ENCODE results near the gene RERE.

Gene RERE

DNA sequence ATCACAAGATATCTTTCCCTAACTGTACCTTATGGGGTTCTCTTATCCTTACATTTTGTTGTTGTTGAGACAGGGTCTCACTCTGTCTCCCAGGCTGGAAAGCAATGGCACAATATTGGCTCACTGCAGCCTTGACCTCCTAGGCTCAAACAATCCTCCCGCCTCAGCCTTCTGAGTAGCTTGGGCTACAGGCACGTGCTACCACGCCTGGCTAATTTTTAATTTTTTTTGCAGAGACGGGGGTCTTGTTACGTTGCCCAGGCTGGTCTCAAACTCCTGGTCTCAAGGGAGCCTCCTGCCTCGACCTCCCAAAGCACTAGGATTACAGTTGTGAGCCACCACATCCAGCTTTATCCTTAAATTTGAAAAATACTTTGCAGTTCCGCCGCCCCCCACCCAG, 10.4 kb downstream of the RERE start:
- Histone ChIP-seq H3K4me3 (ENCODE audit: insufficient read depth, low read length, poor library complexity, severe bottlenecking) (no peak overlapping the region), H3K9me2 (replicated peaks; ENCODE audit: insufficient read depth, low read length) (no peaks in the 10 kb centered on the region), H3K27ac (ENCODE audit: low read depth, low read length) (no peak overlapping the region), H3K36me3 (ENCODE audit: low read length) (no peaks in the 10 kb centered on the region), H3K9me3 (ENCODE audit: insufficient read depth, low read length) (no peaks in the 10 kb centered on the region), H4K20me1 (ENCODE audit: low read depth, low read length) (peaks cover 13% of the 10 kb centered on the region), H3F3A (ENCODE audit: insufficient read depth) (no peaks in the 10 kb centered on the region), H3K4me2 (ENCODE audit: low read depth, low read length, poor library complexity, severe bottlenecking) (no peak overlapping the region), H3K27me3 (ENCODE audit: low read length) (no peaks in the 10 kb centered on the region), H2AFZ (ENCODE audit: low read depth, low read length, severe bottlenecking) (no peak overlapping the region), H3K79me2 (ENCODE audit: insufficient read depth, low read length) (no peaks in the 10 kb centered on the region), H3K9ac (ENCODE audit: low read length) (no peak overlapping the region)
- TF ChIP-seq, protein P1, sequence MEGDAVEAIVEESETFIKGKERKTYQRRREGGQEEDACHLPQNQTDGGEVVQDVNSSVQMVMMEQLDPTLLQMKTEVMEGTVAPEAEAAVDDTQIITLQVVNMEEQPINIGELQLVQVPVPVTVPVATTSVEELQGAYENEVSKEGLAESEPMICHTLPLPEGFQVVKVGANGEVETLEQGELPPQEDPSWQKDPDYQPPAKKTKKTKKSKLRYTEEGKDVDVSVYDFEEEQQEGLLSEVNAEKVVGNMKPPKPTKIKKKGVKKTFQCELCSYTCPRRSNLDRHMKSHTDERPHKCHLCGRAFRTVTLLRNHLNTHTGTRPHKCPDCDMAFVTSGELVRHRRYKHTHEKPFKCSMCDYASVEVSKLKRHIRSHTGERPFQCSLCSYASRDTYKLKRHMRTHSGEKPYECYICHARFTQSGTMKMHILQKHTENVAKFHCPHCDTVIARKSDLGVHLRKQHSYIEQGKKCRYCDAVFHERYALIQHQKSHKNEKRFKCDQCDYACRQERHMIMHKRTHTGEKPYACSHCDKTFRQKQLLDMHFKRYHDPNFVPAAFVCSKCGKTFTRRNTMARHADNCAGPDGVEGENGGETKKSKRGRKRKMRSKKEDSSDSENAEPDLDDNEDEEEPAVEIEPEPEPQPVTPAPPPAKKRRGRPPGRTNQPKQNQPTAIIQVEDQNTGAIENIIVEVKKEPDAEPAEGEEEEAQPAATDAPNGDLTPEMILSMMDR (IDR thresholded peaks at IDR 0.05; ENCODE audit: insufficient read depth, low read length, poor library complexity, severe bottlenecking), result no peak
- no peak for TF ChIP-seq EZH2phosphoT487 (conservative IDR thresholded peaks at IDR 0.05; ENCODE audit: low read length)

DNA sequence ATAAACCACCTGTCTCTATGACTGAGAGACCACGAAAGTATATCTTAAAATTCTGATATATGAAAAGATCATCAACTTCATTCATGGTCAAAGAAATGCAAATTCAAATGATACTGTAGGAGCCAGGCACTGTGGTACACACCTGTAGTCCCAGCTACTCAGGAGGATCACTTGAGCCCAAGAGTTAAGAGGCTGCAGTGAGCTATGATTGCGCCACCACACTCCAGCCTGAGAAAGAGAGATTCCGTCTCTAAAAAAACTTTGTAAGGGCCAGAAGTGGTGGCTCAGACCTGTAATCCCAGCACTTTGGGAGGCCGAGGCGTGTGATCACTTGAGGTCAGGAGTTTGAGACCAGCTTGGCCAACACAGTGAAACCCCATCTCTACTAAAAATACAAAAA, 17.0 kb downstream of the RERE start:
- no peaks in the 10 kb centered on the region for H3K36me3 ChIP-seq (ENCODE audit: low read length)
- H3K27ac ChIP-seq (ENCODE audit: low read depth, low read length), result no peak overlapping the region
- TF ChIP-seq EZH2phosphoT487 (conservative IDR thresholded peaks at IDR 0.05; ENCODE audit: low read length), result no peak
- TF ChIP-seq, protein P1 (IDR thresholded peaks at IDR 0.05; ENCODE audit: insufficient read depth, low read length, poor library complexity, severe bottlenecking), result no peak
- H3K79me2 ChIP-seq (ENCODE audit: insufficient read depth, low read length), result no peaks in the 10 kb centered on the region
- H3K9me2 ChIP-seq (replicated peaks; ENCODE audit: insufficient read depth, low read length), result no peaks in the 10 kb centered on the region
- H3K4me2 ChIP-seq (ENCODE audit: low read depth, low read length, poor library complexity, severe bottlenecking), result no peak overlapping the region
- no peak overlapping the region for H3K4me3 ChIP-seq (ENCODE audit: insufficient read depth, low read length, poor library complexity, severe bottlenecking)
- no peak overlapping the region for H2AFZ ChIP-seq (ENCODE audit: low read depth, low read length, severe bottlenecking)
- no peaks in the 10 kb centered on the region for H3K27me3 ChIP-seq (ENCODE audit: low read length)
- no peak overlapping the region for H3K9ac ChIP-seq (ENCODE audit: low read length)
- no peaks in the 10 kb centered on the region for H3F3A ChIP-seq (ENCODE audit: insufficient read depth)
- no peaks in the 10 kb centered on the region for H4K20me1 ChIP-seq (ENCODE audit: low read depth, low read length)
- H3K9me3 ChIP-seq (ENCODE audit: insufficient read depth, low read length), result no peaks in the 10 kb centered on the region

DNA sequence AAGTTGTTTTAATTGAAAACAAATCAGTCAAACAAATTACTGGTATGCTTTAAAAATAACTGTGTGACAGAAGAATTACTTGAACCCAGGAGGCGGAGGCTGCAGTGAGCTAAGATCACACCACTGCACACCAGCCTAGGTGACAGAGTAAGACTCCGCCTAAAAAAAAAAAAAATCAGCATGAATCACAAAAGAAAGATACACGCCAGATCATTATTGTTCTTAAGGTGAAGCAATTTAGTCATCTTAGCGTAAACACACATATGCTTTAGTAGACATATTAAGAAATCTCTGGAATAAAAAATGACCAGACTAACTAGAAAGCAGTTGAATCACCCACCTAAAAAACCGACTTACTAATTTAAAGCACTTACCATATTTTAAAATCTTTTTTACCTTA, 20.2 kb downstream of the RERE start:
- Histone ChIP-seq H3K79me2 (ENCODE audit: insufficient read depth, low read length) (no peaks in the 10 kb centered on the region), H3K4me2 (ENCODE audit: low read depth, low read length, poor library complexity, severe bottlenecking) (no peak overlapping the region), H3K9me2 (replicated peaks; ENCODE audit: insufficient read depth, low read length) (no peaks in the 10 kb centered on the region), H3K27me3 (ENCODE audit: low read length) (no peaks in the 10 kb centered on the region), H3K9ac (ENCODE audit: low read length) (no peak overlapping the region), H3K4me3 (ENCODE audit: insufficient read depth, low read length, poor library complexity, severe bottlenecking) (no peak overlapping the region), H3K36me3 (ENCODE audit: low read length) (no peaks in the 10 kb centered on the region), H3F3A (ENCODE audit: insufficient read depth) (no peaks in the 10 kb centered on the region), H4K20me1 (ENCODE audit: low read depth, low read length) (no peaks in the 10 kb centered on the region), H3K9me3 (ENCODE audit: insufficient read depth, low read length) (no peaks in the 10 kb centered on the region), H2AFZ (ENCODE audit: low read depth, low read length, severe bottlenecking) (no peak overlapping the region), H3K27ac (ENCODE audit: low read depth, low read length) (no peak overlapping the region)
- TF ChIP-seq, protein P1 (IDR thresholded peaks at IDR 0.05; ENCODE audit: insufficient read depth, low read length, poor library complexity, severe bottlenecking), result no peak
- TF ChIP-seq EZH2phosphoT487 (conservative IDR thresholded peaks at IDR 0.05; ENCODE audit: low read length), result no peak

Measured in SU-DHL-6 (cell line).